ENCODE results near the gene KLK12.

KLK12 gene

GRCh38 chr19:50994129-50994528 lies 40.7 kb downstream of the KLK12 start:
- ChIA-PET CTCF (interaction anchor here (1.2 to 1.3 kb wide), 2 partner anchors 23 to 27 kb away, joined by 3 to 6 read pairs; no protein-coding TSS in a partner anchor), POLR2A (interaction anchor here (0.6 kb wide), 1 partner anchor 8 kb away, joined by 3 read pairs; no protein-coding TSS in a partner anchor)
- no peak overlapping the region for H3K27ac ChIP-seq (ENCODE audit: extremely low read depth, low read depth, low read length)
- no peaks in the 10 kb centered on the region for H3K36me3 ChIP-seq (ENCODE audit: control insufficient read depth in 2 of 2, insufficient read depth in 1 of 2, low read length in 2 of 2)
- H3K9me3 ChIP-seq (ENCODE audit: control insufficient read depth, insufficient read depth, low read depth, low read length), result no peaks in the 10 kb centered on the region
- H3K4me3 ChIP-seq (ENCODE audit: low read depth, low read length), result no peak overlapping the region
- no peak for TF ChIP-seq ZNF473 (tag by site-specific recombination; IDR thresholded peaks at IDR 0.05)
- TF ChIP-seq YY1 (tag by site-specific recombination; IDR thresholded peaks at IDR 0.05), result no peak
- no peaks in the 10 kb centered on the region for H3K4me1 ChIP-seq (ENCODE audit: control insufficient read depth, insufficient read depth, low read length)

GRCh38 chr19:50992666-50993035 lies 42.2 kb downstream of the KLK12 start:
- Histone ChIP-seq H3K4me1 (ENCODE audit: control insufficient read depth, insufficient read depth, low read length) (no peaks in the 10 kb centered on the region), H3K4me3 (ENCODE audit: low read depth, low read length) (no peak overlapping the region), H3K36me3 (ENCODE audit: control insufficient read depth in 2 of 2, insufficient read depth in 1 of 2, low read length in 2 of 2) (no peaks in the 10 kb centered on the region), H3K27ac (ENCODE audit: extremely low read depth, low read depth, low read length) (no peak overlapping the region), H3K9me3 (ENCODE audit: control insufficient read depth, insufficient read depth, low read depth, low read length) (no peaks in the 10 kb centered on the region)
- TF ChIP-seq ZNF211 (tag by site-specific recombination; IDR thresholded peaks at IDR 0.05; ENCODE audit: low read depth) (no peak), ZSCAN23 (tag by site-specific recombination; IDR thresholded peaks at IDR 0.05) (no peak), ZNF335 (tag by site-specific recombination; conservative IDR thresholded peaks at IDR 0.05) (no peak), PATZ1 (tag by site-specific recombination; IDR thresholded peaks at IDR 0.05) (no peak), ZNF311 (tag by site-specific recombination; IDR thresholded peaks at IDR 0.05; ENCODE audit: borderline replicate concordance) (no peak), ZNF837 (tag by site-specific recombination; IDR thresholded peaks at IDR 0.05) (no peak), BCL11B (tag by site-specific recombination; IDR thresholded peaks at IDR 0.05; ENCODE audit: low read depth) (no peak), ZNF692 (tag by site-specific recombination; IDR thresholded peaks at IDR 0.05) (no peak), ZSCAN16 (tag by site-specific recombination; IDR thresholded peaks at IDR 0.05) (no peak), HOXA7 (CRISPR knock-in tag; IDR thresholded peaks at IDR 0.05; ENCODE audit: borderline replicate concordance) (no peak), ZNF10 (tag by site-specific recombination; IDR thresholded peaks at IDR 0.05) (no peak), ZFP69B (tag by site-specific recombination; IDR thresholded peaks at IDR 0.05) (no peak), ZNF660 (tag by site-specific recombination; IDR thresholded peaks at IDR 0.05) (no peak), ELK4 (IDR thresholded peaks at IDR 0.05; ENCODE audit: borderline replicate concordance, low read depth, low read length) (no peak), ZNF768 (tag by site-specific recombination; IDR thresholded peaks at IDR 0.05) (no peak), ZNF654 (tag by site-specific recombination; IDR thresholded peaks at IDR 0.05; ENCODE audit: low read depth) (no peak), ZBTB11 (tag by site-specific recombination; conservative IDR thresholded peaks at IDR 0.05; ENCODE audit: low read depth) (no peak), ZNF223 (tag by site-specific recombination; IDR thresholded peaks at IDR 0.05) (no peak), ZNF518A (tag by site-specific recombination; conservative IDR thresholded peaks at IDR 0.05; ENCODE audit: low read depth) (no peak)
- ChIA-PET CTCF (interaction anchor here (0.7 to 1.5 kb wide), 4 partner anchors 29 to 138 kb away, joined by 3 to 4 read pairs (median 4); no protein-coding TSS in a partner anchor), POLR2A (interaction anchor here (0.6 kb wide), 1 partner anchor 56 kb away, joined by 4 read pairs; no protein-coding TSS in a partner anchor)
